ENCODE results near the gene ZC3H12C. TPM values are rescaled to one million over a fixed set of nuclear protein-coding genes. Genes with fewer than 3 reads are reported as not detected.
"Not testable (repeated sequence)": the region's sequence is repeated elsewhere in the genome, so short reads cannot be mapped to it uniquely, and the experiment has no call there.

The ZC3H12C gene
- polyA plus RNA-seq, 2 donors: 0.66 to 0.77 TPM

GRCh38 chr11:110061296-110061695 is 31.9 kb upstream of the ZC3H12C start:
- Histone ChIP-seq H3K4me3 (ENCODE audit: low read depth in 1 of 2, low read length in 2 of 2) (no peak overlapping the region), H3K4me1 (ENCODE audit: control insufficient read depth in 2 of 2, insufficient read depth in 2 of 2, low read length in 1 of 2) (no peaks in the 10 kb centered on the region), H3K36me3 (ENCODE audit: control insufficient read depth in 2 of 2, insufficient read depth in 2 of 2, low read length in 1 of 2) (no peaks in the 10 kb centered on the region), H3K27ac (ENCODE audit: low read depth in 2 of 2, low read length in 1 of 2) (no peak overlapping the region), H3K9me3 (ENCODE audit: control insufficient read depth in 2 of 2, insufficient read depth in 1 of 2, low read depth in 1 of 2, low read length in 1 of 2) (no peaks in the 10 kb centered on the region), H3K27me3 (ENCODE audit: control insufficient read depth in 1 of 2, insufficient read depth in 2 of 2, low read length in 2 of 2) (no peaks in the 10 kb centered on the region)
- WGBS, 2 donors: 39 to 67% methylated on average over 1 of the region's 1 CpG

- WGBS, 2 donors: 89 to 91% methylated on average over 3 of the region's 3 CpGs
- Histone ChIP-seq H3K27ac (ENCODE audit: low read depth in 2 of 2, low read length in 1 of 2) (no peak overlapping the region), H3K4me3 (ENCODE audit: low read depth in 1 of 2, low read length in 2 of 2) (no peak overlapping the region), H3K9me3 (ENCODE audit: control insufficient read depth in 2 of 2, insufficient read depth in 1 of 2, low read depth in 1 of 2, low read length in 1 of 2) (no peaks in the 10 kb centered on the region), H3K27me3 (ENCODE audit: control insufficient read depth in 1 of 2, insufficient read depth in 2 of 2, low read length in 2 of 2) (no peaks in the 10 kb centered on the region), H3K4me1 (ENCODE audit: control insufficient read depth in 2 of 2, insufficient read depth in 2 of 2, low read length in 1 of 2) (no peaks in the 10 kb centered on the region), H3K36me3 (ENCODE audit: control insufficient read depth in 2 of 2, insufficient read depth in 2 of 2, low read length in 1 of 2) (no peaks in the 10 kb centered on the region)
Observed at GRCh38 chr11:110062247-110062646, 30.9 kb upstream of the ZC3H12C start.

GRCh38 chr11:110065189-110065588 is 28.0 kb upstream of the ZC3H12C start:
- Histone ChIP-seq H3K27ac (ENCODE audit: low read depth in 2 of 2, low read length in 1 of 2) (no peak overlapping the region), H3K9me3 (ENCODE audit: control insufficient read depth in 2 of 2, insufficient read depth in 1 of 2, low read depth in 1 of 2, low read length in 1 of 2) (peaks cover 0 to 1% of the 10 kb centered on the region in 2 donors), H3K36me3 (ENCODE audit: control insufficient read depth in 2 of 2, insufficient read depth in 2 of 2, low read length in 1 of 2) (no peaks in the 10 kb centered on the region), H3K4me1 (ENCODE audit: control insufficient read depth in 2 of 2, insufficient read depth in 2 of 2, low read length in 1 of 2) (no peaks in the 10 kb centered on the region), H3K4me3 (ENCODE audit: low read depth in 1 of 2, low read length in 2 of 2) (no peak overlapping the region), H3K27me3 (ENCODE audit: control insufficient read depth in 1 of 2, insufficient read depth in 2 of 2, low read length in 2 of 2) (no peaks in the 10 kb centered on the region)
- 50 to 61% methylated on average over 2 of the region's 2 CpGs for WGBS, 2 donors

- not testable (repeated sequence) for H3K36me3 ChIP-seq (ENCODE audit: control insufficient read depth in 2 of 2, insufficient read depth in 2 of 2, low read length in 1 of 2); H3K27ac ChIP-seq (ENCODE audit: low read depth in 2 of 2, low read length in 1 of 2)
- WGBS, 2 donors: 96 to 97% methylated on average over 4 of the region's 4 CpGs
Observed at GRCh38 chr11:110068001-110068400, 25.2 kb upstream of the ZC3H12C start.

GRCh38 chr11:110069158-110069737 is 23.9 kb upstream of the ZC3H12C start:
- Histone ChIP-seq H3K27me3 (ENCODE audit: control insufficient read depth in 1 of 2, insufficient read depth in 2 of 2, low read length in 2 of 2) (no peaks in the 10 kb centered on the region), H3K36me3 (ENCODE audit: control insufficient read depth in 2 of 2, insufficient read depth in 2 of 2, low read length in 1 of 2) (no peaks in the 10 kb centered on the region), H3K4me1 (ENCODE audit: control insufficient read depth in 2 of 2, insufficient read depth in 2 of 2, low read length in 1 of 2) (no peaks in the 10 kb centered on the region), H3K4me3 (ENCODE audit: low read depth in 1 of 2, low read length in 2 of 2) (no peak overlapping the region), H3K27ac (ENCODE audit: low read depth in 2 of 2, low read length in 1 of 2) (no peak overlapping the region), H3K9me3 (ENCODE audit: control insufficient read depth in 2 of 2, insufficient read depth in 1 of 2, low read depth in 1 of 2, low read length in 1 of 2) (peaks cover 0 to 1% of the 10 kb centered on the region in 2 donors)
- WGBS, 2 donors: 37 to 48% methylated on average over 7 of the region's 7 CpGs

More at GRCh38 chr11:110068001-110068400, 25.2 kb upstream of the ZC3H12C start:
- not testable (repeated sequence) for H3K9me3 ChIP-seq (ENCODE audit: control insufficient read depth in 2 of 2, insufficient read depth in 1 of 2, low read depth in 1 of 2, low read length in 1 of 2); H3K4me1 ChIP-seq (ENCODE audit: control insufficient read depth in 2 of 2, insufficient read depth in 2 of 2, low read length in 1 of 2); H3K4me3 ChIP-seq (ENCODE audit: low read depth in 1 of 2, low read length in 2 of 2); H3K27me3 ChIP-seq (ENCODE audit: control insufficient read depth in 1 of 2, insufficient read depth in 2 of 2, low read length in 2 of 2)

- H3K4me3 ChIP-seq (ENCODE audit: low read depth in 1 of 2, low read length in 2 of 2): no peak overlapping the region
- no peaks in the 10 kb centered on the region for H3K36me3 ChIP-seq (ENCODE audit: control insufficient read depth in 2 of 2, insufficient read depth in 2 of 2, low read length in 1 of 2)
- H3K27me3 ChIP-seq (ENCODE audit: control insufficient read depth in 1 of 2, insufficient read depth in 2 of 2, low read length in 2 of 2): no peaks in the 10 kb centered on the region
- peaks cover 0 to 1% of the 10 kb centered on the region in 2 donors for H3K9me3 ChIP-seq (ENCODE audit: control insufficient read depth in 2 of 2, insufficient read depth in 1 of 2, low read depth in 1 of 2, low read length in 1 of 2)
- H3K4me1 ChIP-seq (ENCODE audit: control insufficient read depth in 2 of 2, insufficient read depth in 2 of 2, low read length in 1 of 2): no peaks in the 10 kb centered on the region
- 86 to 88% methylated on average over 3 of the region's 3 CpGs for WGBS, 2 donors
- H3K27ac ChIP-seq (ENCODE audit: low read depth in 2 of 2, low read length in 1 of 2): no peak overlapping the region
Observed at GRCh38 chr11:110070176-110070575, 23.0 kb upstream of the ZC3H12C start.

- no peaks in the 10 kb centered on the region for H3K36me3 ChIP-seq (ENCODE audit: control insufficient read depth in 2 of 2, insufficient read depth in 2 of 2, low read length in 1 of 2)
- no peak overlapping the region for H3K27ac ChIP-seq (ENCODE audit: low read depth in 2 of 2, low read length in 1 of 2)
- H3K4me1 ChIP-seq (ENCODE audit: control insufficient read depth in 2 of 2, insufficient read depth in 2 of 2, low read length in 1 of 2): no peaks in the 10 kb centered on the region
- no peaks in the 10 kb centered on the region for H3K27me3 ChIP-seq (ENCODE audit: control insufficient read depth in 1 of 2, insufficient read depth in 2 of 2, low read length in 2 of 2)
- H3K9me3 ChIP-seq (ENCODE audit: control insufficient read depth in 2 of 2, insufficient read depth in 1 of 2, low read depth in 1 of 2, low read length in 1 of 2): peaks cover 0 to 1% of the 10 kb centered on the region in 2 donors
- H3K4me3 ChIP-seq (ENCODE audit: low read depth in 1 of 2, low read length in 2 of 2): no peak overlapping the region
- WGBS, 2 donors: 92 to 98% methylated on average over 2 of the region's 2 CpGs
Observed at GRCh38 chr11:110071197-110071596, 22.0 kb upstream of the ZC3H12C start.

- Histone ChIP-seq H3K27ac (ENCODE audit: low read depth in 2 of 2, low read length in 1 of 2) (no peak overlapping the region), H3K4me3 (ENCODE audit: low read depth in 1 of 2, low read length in 2 of 2) (no peak overlapping the region), H3K9me3 (ENCODE audit: control insufficient read depth in 2 of 2, insufficient read depth in 1 of 2, low read depth in 1 of 2, low read length in 1 of 2) (peaks cover 0 to 1% of the 10 kb centered on the region in 2 donors), H3K4me1 (ENCODE audit: control insufficient read depth in 2 of 2, insufficient read depth in 2 of 2, low read length in 1 of 2) (no peaks in the 10 kb centered on the region), H3K27me3 (ENCODE audit: control insufficient read depth in 1 of 2, insufficient read depth in 2 of 2, low read length in 2 of 2) (no peaks in the 10 kb centered on the region), H3K36me3 (ENCODE audit: control insufficient read depth in 2 of 2, insufficient read depth in 2 of 2, low read length in 1 of 2) (no peaks in the 10 kb centered on the region)
Observed at GRCh38 chr11:110072930-110073329, 20.3 kb upstream of the ZC3H12C start.

- no peaks in the 10 kb centered on the region for H3K27me3 ChIP-seq (ENCODE audit: control insufficient read depth in 1 of 2, insufficient read depth in 2 of 2, low read length in 2 of 2)
- WGBS, 2 donors: 97 to 98% methylated on average over 7 of the region's 7 CpGs
- H3K4me3 ChIP-seq (ENCODE audit: low read depth in 1 of 2, low read length in 2 of 2): no peak overlapping the region
- no peak overlapping the region for H3K27ac ChIP-seq (ENCODE audit: low read depth in 2 of 2, low read length in 1 of 2)
- H3K4me1 ChIP-seq (ENCODE audit: control insufficient read depth in 2 of 2, insufficient read depth in 2 of 2, low read length in 1 of 2): no peaks in the 10 kb centered on the region
- peaks cover 0 to 4% of the 10 kb centered on the region in 2 donors for H3K9me3 ChIP-seq (ENCODE audit: control insufficient read depth in 2 of 2, insufficient read depth in 1 of 2, low read depth in 1 of 2, low read length in 1 of 2)
- H3K36me3 ChIP-seq (ENCODE audit: control insufficient read depth in 2 of 2, insufficient read depth in 2 of 2, low read length in 1 of 2): no peaks in the 10 kb centered on the region
Observed at GRCh38 chr11:110074499-110074898, 18.7 kb upstream of the ZC3H12C start.

- Histone ChIP-seq H3K4me3 (ENCODE audit: low read depth in 1 of 2, low read length in 2 of 2) (no peak overlapping the region), H3K27me3 (ENCODE audit: control insufficient read depth in 1 of 2, insufficient read depth in 2 of 2, low read length in 2 of 2) (no peaks in the 10 kb centered on the region), H3K4me1 (ENCODE audit: control insufficient read depth in 2 of 2, insufficient read depth in 2 of 2, low read length in 1 of 2) (no peaks in the 10 kb centered on the region), H3K36me3 (ENCODE audit: control insufficient read depth in 2 of 2, insufficient read depth in 2 of 2, low read length in 1 of 2) (no peaks in the 10 kb centered on the region), H3K9me3 (ENCODE audit: control insufficient read depth in 2 of 2, insufficient read depth in 1 of 2, low read depth in 1 of 2, low read length in 1 of 2) (peaks cover 0 to 4% of the 10 kb centered on the region in 2 donors), H3K27ac (ENCODE audit: low read depth in 2 of 2, low read length in 1 of 2) (no peak overlapping the region)
- 65 to 70% methylated on average over 12 of the region's 12 CpGs for whole genome bisulfite sequencing, 2 donors
Observed at GRCh38 chr11:110075105-110075846, 17.9 kb upstream of the ZC3H12C start.
